Stimulated activated CD8-positive, alpha-beta memory T cell treated with anti-CD3 and anti-CD28 coated beads, Interleukin-4, amount 100 ng/mL, for 4 hours (primary cell): ENCODE data around the gene ZFC3H1.
"Not testable (repeated sequence)": the region's sequence is repeated elsewhere in the genome, so short reads cannot be mapped to it uniquely, and the experiment has no call there.

Source experiments
- DNase-seq, 2 donors: peaks; one replicate each; pipeline ENCODE4 v3.0.0-alpha.2; 2020; ENCODE audit warnings: low read depth in 2 of 2, low spot score in 1 of 2

ZFC3H1 gene

GRCh38 chr12:71663561-71664410 is at the start of gene ZFC3H1, which contains the start of gene THAP2:
Gene ZFC3H1 (minus strand): TSS chr12:71663848. CDS start chr12:71663610, 238 bp downstream.
Gene THAP2 (plus strand): TSS chr12:71664301. CDS start chr12:71664510, 209 bp downstream.
- DNase-seq: peak; percentile 69 to 86

DNA sequence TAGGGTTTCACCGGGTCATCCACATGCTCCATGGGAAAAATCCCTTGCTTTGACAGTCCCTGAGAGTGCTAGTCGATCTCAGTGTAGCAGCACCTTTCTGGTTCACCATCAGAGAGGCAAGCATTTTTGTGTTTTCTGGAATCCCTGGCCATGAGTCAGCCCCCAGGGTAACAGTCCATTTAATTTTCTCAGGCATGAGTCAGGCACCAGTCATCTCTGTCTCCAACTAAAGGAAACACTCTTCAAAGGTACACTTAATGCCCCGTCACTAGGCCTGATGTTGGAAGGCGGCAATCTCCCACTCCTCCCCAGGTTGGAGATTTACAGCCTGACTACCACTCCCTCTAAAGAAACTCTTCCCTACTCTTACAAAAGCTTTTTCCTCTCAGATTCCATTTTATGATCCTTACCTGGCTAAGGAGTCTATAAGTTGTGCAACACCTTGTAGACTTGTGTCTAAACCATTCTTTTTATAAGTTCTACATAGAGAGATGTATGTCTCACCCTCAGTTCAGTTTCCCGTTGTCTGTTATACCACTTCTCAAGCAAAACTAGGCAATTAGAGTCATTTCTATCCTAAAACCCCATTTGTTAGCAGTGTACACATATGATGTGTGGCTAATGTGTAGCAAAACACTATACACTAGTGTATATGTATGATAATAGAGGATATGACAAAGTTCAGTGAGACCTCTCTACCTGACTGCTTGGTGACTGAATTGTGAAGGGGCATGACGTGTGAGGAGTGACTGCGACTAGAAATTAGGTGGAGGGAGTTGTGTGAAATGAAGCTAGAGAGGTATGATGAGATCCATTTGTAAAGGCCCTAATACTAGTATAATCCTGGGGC is 46.9 kb upstream of the ZFC3H1 start:
- DNase-seq: no peak

DNA sequence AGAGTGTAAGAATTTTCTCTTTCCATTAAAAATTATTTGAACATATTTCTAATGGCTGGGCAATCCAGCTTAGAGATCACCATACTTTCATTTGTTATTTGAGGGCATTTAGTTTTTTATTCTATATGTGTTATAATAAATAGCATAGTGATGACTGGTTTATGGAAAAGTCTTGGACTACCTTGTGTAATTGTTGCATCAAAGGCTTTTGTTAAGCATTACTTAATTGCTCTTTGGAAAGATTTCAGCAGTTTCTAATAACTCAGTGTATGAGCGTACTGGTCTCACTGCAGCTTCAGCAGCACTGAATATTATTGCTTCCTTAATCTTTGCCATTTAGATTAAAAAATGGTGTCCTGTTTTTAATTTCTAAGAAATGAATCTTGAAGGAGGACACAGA is 45.0 kb upstream of the ZFC3H1 start:
- DNase-seq: no peak

GRCh38 chr12:71704920-71705319 is 41.3 kb upstream of the ZFC3H1 start:
- DNase-seq: no peak

DNA sequence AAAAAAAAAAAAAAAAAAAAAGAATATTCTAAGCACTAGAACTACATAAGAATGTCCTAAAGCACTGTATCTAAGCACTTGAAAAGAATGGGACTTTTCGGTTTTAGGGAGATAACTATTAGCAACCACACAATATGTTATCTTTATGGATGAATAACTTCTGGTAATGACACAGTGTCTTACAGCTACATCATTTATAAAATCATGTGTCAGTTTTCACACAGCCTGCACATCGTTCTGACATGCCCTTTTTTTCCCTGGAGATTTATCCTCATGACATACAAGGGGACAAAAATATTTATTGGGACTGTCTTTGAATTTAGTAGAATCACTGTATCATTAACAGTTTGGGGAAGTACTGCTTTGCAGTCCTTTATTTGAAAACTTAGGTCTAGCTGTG is 39.6 kb upstream of the ZFC3H1 start:
- no peak for DNase-seq

GRCh38 chr12:71702590-71702989 is 38.9 kb upstream of the ZFC3H1 start:
- DNase-seq: no peak

- DNase-seq: not testable (repeated sequence)
Observed at GRCh38 chr12:71702181-71702580, 38.5 kb upstream of the ZFC3H1 start.

- DNase-seq: no peak
Observed at GRCh38 chr12:71695782-71696181, 32.1 kb upstream of the ZFC3H1 start.

DNA sequence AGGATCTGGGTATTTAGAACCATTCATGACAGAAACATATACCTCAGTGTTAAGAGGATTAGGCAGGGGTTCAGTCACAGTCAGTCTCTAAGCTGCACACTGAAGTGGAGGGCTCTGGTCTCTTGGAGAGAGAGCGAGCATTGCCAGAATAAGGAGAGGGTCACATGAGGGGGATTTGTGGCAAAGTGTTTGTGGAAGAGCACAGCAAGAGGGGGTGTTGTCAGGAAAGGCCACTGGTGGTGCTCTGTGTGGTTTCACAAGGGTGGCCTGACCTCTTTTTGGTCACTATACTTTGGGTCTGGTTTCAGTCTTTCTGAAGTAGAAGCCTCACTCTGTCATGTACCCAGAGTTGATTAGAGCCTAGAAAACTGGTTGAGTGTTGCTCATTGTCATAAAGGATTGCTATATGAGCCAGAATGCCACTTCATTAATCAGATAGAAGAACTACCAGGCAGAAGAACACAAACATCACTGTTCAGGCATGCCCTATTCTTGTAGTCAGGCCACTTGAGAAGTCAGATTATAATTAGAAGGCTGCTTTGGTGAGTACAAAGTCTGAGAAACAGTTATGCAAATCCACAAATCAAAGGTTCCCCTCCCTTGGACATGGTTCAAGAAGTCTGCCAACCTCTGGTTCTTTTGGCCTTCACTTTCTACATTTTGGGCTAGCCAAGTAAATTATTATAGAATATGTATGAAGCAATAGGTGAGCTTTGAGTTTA is 30.6 kb upstream of the ZFC3H1 start:
- no peak for DNase-seq

DNA sequence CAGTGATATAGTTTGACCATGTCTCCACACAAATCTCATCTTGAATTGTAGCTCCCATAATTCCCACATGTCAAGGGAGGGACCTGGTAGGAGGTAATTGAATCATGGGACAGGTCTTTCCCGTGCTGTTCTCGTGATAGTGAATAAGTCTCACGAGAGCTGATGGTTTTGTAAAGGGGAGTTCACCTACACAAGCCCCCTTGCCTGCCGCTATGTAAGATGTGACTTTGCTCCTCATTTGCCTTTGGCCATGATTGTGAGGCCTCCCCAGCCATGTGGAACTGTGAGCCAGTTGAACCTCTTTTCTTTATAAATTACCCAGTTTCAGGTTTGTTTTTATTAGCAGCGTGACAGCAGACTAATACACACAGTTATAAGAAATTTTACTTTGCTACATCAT is 30.0 kb upstream of the ZFC3H1 start:
- DNase-seq: not testable (repeated sequence)

GRCh38 chr12:71693126-71693525 is 29.5 kb upstream of the ZFC3H1 start:
- no peak for DNase-seq

- no peak for DNase-seq
Observed at GRCh38 chr12:71691504-71692129, 28.0 kb upstream of the ZFC3H1 start.

GRCh38 chr12:71688961-71689570 is 25.4 kb upstream of the ZFC3H1 start:
- no peak for DNase-seq

DNA sequence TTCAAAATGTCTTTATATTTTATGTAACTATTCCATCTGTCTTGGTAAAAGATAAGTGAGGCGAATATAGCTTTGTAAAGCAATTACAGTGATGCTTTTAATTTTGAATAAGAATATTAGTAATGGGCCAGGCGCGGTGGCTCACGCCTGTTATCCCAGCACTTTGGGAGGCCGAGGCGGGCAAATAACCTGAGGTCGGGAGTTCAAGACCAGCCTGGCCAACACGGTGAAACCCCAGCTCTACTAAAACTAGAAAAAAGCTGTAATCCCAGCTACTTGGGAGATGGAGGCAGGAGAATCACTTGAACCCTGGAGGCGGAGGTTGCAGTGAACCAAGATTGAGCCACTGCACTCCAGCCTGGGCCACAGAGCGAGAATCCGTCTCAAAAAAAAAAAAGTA is 23.5 kb upstream of the ZFC3H1 start:
- DNase-seq: not testable (repeated sequence)

- DNase-seq: no peak
Observed at GRCh38 chr12:71686658-71687025, 23.0 kb upstream of the ZFC3H1 start.

- DNase-seq: peak; percentile 55 to 64
Observed at GRCh38 chr12:71685914-71686657, 22.4 kb upstream of the ZFC3H1 start, which contains the start of gene TMEM19. Gene TMEM19 (plus strand): TSS chr12:71686082. CDS start chr12:71686681, 599 bp downstream.

- no peak for DNase-seq
Observed at GRCh38 chr12:71685312-71685906, 21.8 kb upstream of the ZFC3H1 start.

- DNase-seq: no peak
Observed at GRCh38 chr12:71684081-71684480, 20.4 kb upstream of the ZFC3H1 start.

GRCh38 chr12:71683633-71684032 is 20.0 kb upstream of the ZFC3H1 start:
- DNase-seq: no peak
